Nephron progenitor cell (in vitro differentiated cells): Measurements from ENCODE around the gene ROBO3.

Experiments
- DNase-seq: peaks from one replicate; pipeline ENCODE4 v3.0.0; 2021
- H3K27ac Mint-ChIP-seq: 2 replicates; pipeline ENCODE4 v1.8.0; 2021; ENCODE audit warnings: mild to moderate bottlenecking, moderate library complexity, mixed read lengths
- H3K27me3 Mint-ChIP-seq: 2 replicates; pipeline ENCODE4 v1.8.0; 2021; ENCODE audit warnings: mild to moderate bottlenecking, low read depth, mixed read lengths; ENCODE audit not compliant: poor library complexity
- H3K36me3 Mint-ChIP-seq: 2 replicates; pipeline ENCODE4 v1.8.0; 2021; ENCODE audit warnings: low read depth, mixed read lengths
- H3K4me1 Mint-ChIP-seq: 2 replicates; pipeline ENCODE4 v1.8.0; 2021; ENCODE audit warnings: mixed read lengths
- H3K4me3 Mint-ChIP-seq: 2 replicates; pipeline ENCODE4 v1.8.0; 2021; ENCODE audit warnings: mild to moderate bottlenecking, moderate library complexity, mixed read lengths
- H3K9me3 Mint-ChIP-seq: 2 replicates; pipeline ENCODE4 v1.8.0; 2021; ENCODE audit warnings: mild to moderate bottlenecking, moderate library complexity, mixed read lengths
- TF ChIP-seq, protein P1 (sequence below): fragments of 200-600 bp; sonication (generic); IDR thresholded peaks from 2 replicates; pipeline ENCODE4 v1.5.0; 2021; ENCODE audit warnings: antibody characterized with exemption

The ROBO3 gene

DNA sequence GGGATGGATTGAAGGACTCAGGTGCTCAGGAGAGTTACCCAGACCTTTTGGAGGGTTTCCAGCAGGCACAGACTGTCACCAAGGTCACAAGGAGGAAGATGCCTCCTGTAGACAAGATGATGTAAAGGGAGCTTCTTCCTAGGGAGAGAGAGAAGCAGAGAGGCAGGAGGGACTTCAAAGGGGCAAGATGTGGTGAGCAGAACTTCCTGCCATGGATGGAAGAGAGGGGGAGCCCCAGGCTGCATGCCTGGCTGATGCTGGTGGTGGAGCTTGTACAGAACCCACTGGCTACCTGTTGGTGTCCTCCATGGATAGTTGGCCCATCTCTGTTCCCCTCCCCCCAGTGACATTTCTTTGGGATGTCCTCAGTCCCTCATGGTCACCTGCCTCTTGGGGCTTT, 58.1 kb downstream of the ROBO3 start:
- Mint-ChIP-seq H3K36me3 (no peaks in the 10 kb centered on the region), H3K9me3 (peaks cover 5% of the 10 kb centered on the region), H3K4me3 (no peak overlapping the region), H3K27ac (no peak overlapping the region), H3K27me3 (peaks cover 47% of the 10 kb centered on the region), H3K4me1 (peaks cover 3% of the 10 kb centered on the region)
- TF ChIP-seq, protein P1, sequence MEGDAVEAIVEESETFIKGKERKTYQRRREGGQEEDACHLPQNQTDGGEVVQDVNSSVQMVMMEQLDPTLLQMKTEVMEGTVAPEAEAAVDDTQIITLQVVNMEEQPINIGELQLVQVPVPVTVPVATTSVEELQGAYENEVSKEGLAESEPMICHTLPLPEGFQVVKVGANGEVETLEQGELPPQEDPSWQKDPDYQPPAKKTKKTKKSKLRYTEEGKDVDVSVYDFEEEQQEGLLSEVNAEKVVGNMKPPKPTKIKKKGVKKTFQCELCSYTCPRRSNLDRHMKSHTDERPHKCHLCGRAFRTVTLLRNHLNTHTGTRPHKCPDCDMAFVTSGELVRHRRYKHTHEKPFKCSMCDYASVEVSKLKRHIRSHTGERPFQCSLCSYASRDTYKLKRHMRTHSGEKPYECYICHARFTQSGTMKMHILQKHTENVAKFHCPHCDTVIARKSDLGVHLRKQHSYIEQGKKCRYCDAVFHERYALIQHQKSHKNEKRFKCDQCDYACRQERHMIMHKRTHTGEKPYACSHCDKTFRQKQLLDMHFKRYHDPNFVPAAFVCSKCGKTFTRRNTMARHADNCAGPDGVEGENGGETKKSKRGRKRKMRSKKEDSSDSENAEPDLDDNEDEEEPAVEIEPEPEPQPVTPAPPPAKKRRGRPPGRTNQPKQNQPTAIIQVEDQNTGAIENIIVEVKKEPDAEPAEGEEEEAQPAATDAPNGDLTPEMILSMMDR: no peak
- DNase-seq: no peak

DNA sequence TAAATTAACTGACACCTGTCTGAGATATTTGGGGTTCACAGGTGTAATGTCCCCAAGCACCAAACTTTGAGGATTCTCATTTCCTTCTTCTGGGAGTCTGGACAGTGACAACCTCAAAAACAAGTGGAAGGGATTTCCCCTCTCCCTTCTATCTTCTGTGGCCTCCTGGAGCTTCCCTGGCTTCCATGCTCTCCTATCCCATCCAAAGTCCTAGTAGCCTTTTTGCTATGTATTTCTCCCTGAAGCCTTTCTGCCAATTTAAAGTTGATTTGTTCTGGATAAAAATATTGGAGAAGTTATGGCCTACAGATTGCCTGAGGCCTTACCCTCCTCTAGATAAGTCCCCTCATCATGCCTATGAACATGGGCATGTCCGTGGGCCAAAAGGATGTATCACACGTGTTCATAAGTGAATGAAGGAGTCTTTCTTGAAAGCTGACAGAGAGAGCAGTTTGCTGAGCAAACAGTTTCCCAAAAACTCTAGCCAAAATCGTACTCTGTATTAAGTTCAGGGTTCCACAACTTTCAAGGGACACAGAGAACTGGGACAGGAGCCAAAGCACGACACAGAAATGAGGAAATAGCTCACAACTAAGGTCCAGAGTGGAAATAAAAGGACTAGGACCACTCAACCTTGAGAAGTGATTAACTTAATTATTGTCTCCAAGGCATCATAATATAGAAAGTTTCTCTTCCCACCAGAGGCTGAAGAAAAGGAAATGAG, 63.9 kb downstream of the ROBO3 start:
- no peak for DNase-seq
- peaks cover 25% of the 10 kb centered on the region for H3K27me3 Mint-ChIP-seq
- H3K4me1 Mint-ChIP-seq: no peaks in the 10 kb centered on the region
- no peak overlapping the region for H3K27ac Mint-ChIP-seq
- no peaks in the 10 kb centered on the region for H3K9me3 Mint-ChIP-seq
- TF ChIP-seq, protein P1: no peak
- no peak overlapping the region for H3K4me3 Mint-ChIP-seq
- H3K36me3 Mint-ChIP-seq: no peaks in the 10 kb centered on the region

DNA sequence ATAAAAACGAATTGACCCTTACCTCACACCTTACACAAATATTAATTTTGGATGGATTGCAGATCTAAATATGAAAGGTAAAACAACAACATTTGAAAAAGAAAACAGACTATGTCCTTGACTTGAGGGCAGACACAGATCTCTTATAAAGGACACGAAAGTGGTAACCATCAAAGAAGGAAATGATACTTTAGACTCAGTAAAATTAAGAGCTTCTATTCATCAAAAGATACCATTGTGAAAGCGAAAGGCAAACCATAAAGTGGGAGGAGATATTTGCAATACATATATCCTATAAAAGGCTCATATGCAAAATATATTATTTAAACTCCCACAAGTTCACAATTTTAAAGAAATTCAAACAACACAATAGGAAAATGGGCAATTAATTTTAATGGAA, 65.6 kb downstream of the ROBO3 start:
- Mint-ChIP-seq H3K27me3 (peaks cover 23% of the 10 kb centered on the region), H3K4me3 (no peak overlapping the region), H3K9me3 (no peaks in the 10 kb centered on the region)

More for the DNA sequence above, 65.6 kb downstream of the ROBO3 start:
- H3K36me3 Mint-ChIP-seq: no peaks in the 10 kb centered on the region
- H3K27ac Mint-ChIP-seq: no peak overlapping the region
- TF ChIP-seq, protein P1: no peak
- DNase-seq: no peak
- peaks cover 3% of the 10 kb centered on the region for H3K4me1 Mint-ChIP-seq
